ENCODE measurements around the gene TYW3. TPM values are rescaled to one million over a fixed set of nuclear protein-coding genes. Genes with fewer than 3 reads are reported as not detected.

Gene TYW3
- total RNA-seq, 1 experiment from 2014 or later: 22.1 TPM

GRCh38 chr1:74790453-74790852 is 57.5 kb downstream of the TYW3 start:
- DNase-seq (ENCODE audit: low read depth): no peak

GRCh38 chr1:74791491-74791890 is 58.5 kb downstream of the TYW3 start:
- DNase-seq (ENCODE audit: low read depth): no peak

GRCh38 chr1:74799119-74799657 is 66.2 kb downstream of the TYW3 start:
- no peak for DNase-seq (ENCODE audit: low read depth)

GRCh38 chr1:74811436-74812179 is 78.7 kb downstream of the TYW3 start:
- no peak for DNase-seq (ENCODE audit: low read depth)

GRCh38 chr1:74812180-74812541 is 79.2 kb downstream of the TYW3 start:
- DNase-seq (ENCODE audit: low read depth): no peak

Other genes with a start within 250 kb of the TYW3 start
- not detected in 2 replicates for gene LRRC53, start 220.5 kb upstream of the TYW3 start, total RNA-seq (2014; rRNA removed; shearing (Covaris generic))
- 0.06 TPM in 1 of 2 replicates, not detected in the other for gene ERICH3, start 59.4 kb upstream of the TYW3 start, total RNA-seq (2014; rRNA removed; shearing (Covaris generic))
- gene CRYZ, start 102 bp upstream of the TYW3 start, total RNA-seq (2014; rRNA removed; shearing (Covaris generic)): 44.3 and 52.8 TPM in 2 replicates